ENCODE data around the gene SETD2. TPM values are rescaled to one million over a fixed set of nuclear protein-coding genes. Genes with fewer than 3 reads are reported as not detected.
"Not testable (repeated sequence)": the region's sequence is repeated elsewhere in the genome, so short reads cannot be mapped to it uniquely, and the experiment has no call there.

The SETD2 gene
- total RNA-seq, 1 experiment from 2014 or later = 17.2 TPM

DNA sequence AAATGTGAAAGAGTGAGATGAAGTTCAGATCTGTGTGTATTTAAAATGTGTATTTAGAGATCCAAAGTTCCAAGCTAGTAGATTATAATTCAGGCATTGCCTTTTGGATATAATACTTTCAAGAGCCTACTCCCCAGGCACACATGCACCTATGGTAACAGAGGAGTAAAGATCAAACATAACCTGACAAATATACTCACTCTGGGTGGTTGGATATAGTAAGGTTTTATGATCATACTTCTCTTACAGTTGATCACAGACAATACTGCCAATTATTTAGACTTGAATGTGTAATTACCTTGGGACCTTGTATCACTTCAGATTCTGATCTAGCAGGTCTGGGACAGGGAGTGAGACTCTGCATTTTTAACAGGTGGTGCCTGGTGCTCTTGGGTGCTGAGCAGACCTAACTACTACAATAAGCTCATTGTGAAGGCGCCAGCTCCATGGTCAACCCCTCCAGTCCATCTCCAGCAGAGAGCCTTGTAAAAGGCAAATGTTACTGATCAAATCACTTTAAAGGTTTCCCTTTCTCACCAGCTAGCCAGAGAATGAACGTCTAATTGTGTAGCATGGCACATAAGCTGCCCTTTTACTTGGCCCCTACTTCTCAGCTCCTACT is 128.9 kb downstream of the SETD2 start:
- DNase-seq (ENCODE audit: low read depth) = no peak

DNA sequence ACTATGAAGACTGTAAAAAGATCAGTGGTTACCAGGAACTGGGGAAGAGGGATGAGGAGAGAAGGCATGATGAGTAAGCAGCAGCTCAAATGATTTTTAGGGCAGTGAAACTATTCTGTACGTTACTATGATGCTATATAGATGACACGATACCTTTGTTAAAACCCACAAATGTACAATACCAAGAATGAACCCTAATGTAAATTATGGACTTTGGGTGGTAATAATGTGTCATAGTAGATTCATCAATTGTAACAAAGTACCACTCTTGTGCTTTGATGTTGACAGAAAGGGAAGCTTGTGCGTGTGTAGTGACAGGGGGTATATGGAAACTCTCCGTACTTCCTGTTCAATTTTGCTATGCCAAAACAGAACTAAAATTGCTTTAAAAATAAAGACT is 132.9 kb downstream of the SETD2 start:
- not testable (repeated sequence) for DNase-seq (ENCODE audit: low read depth)

DNA sequence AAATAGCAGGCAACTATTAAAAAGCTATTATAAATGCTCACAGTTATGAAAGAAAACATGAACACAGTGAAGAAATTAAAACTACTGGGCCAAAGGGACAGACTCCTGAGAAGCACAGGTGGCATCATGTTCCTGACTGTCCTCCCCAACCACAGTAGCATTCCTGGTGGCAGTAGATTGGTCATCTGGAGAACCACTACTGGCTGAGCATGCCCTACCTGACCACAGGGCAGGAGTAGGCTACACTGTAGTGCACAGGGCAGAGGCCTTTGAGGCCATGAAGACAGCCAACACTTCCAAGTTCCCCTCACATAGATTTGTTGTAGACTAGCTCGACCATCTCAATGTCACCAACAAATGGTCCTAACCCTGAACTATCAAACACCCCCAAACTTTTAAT is 135.2 kb downstream of the SETD2 start:
- DNase-seq (ENCODE audit: low read depth) = no peak

DNA sequence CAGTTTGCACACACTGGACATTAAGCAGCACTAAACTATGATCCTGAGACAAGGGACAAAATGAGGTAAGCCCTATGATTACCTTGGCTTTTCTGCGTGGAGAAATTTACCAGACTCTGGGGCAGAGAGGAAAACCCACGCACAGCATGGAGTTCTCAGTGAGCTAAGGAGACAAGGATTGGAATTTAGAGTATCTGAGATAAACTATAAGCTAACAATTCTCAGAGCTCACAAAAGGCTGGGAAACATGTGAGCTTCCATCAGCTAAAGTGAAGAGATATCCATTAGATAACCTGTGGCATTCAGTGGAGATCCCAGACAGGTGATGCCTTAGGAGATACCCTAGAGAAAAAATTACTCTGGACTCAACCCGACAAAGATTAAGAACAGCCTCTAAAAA is 135.8 kb downstream of the SETD2 start:
- no peak for DNase-seq (ENCODE audit: low read depth)

DNA sequence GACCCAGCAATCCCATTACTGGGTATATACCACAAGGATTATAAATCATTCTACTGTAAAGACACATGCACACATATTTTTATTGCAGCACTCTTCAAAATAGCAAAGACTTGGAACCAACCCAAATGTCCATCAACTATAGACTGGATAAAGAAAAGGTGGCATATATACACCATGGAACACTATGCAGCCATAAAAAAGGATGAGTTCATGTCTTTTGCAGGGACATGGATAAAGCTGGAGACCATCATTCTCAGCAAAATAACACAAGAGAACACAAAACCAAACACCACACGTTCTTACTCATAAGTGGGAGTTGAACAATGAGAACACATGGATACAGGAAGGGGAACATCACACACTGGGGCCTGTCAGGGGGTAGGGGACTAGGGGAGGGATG is 137.5 kb downstream of the SETD2 start:
- not testable (repeated sequence) for DNase-seq (ENCODE audit: low read depth)

DNA sequence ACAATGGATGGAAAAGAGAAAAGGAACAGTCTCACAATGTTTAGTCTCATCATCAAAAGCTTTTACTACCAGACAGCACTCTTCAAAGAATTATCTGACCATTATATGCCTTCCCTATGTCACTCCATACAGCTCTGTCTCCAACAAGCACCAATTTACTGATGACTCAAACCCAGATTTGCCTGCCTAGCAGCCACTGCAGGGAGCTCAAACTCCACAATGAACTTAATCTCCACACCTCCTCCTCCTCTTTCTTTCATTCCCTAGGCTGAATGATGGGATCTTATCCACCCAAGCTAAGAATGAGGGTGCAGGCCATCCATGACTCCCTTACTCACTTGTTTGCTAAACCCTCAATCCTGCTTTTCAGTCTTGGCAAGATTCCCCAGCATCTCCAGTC is 139.0 kb downstream of the SETD2 start:
- peak; percentile 37 for DNase-seq (ENCODE audit: low read depth)

DNA sequence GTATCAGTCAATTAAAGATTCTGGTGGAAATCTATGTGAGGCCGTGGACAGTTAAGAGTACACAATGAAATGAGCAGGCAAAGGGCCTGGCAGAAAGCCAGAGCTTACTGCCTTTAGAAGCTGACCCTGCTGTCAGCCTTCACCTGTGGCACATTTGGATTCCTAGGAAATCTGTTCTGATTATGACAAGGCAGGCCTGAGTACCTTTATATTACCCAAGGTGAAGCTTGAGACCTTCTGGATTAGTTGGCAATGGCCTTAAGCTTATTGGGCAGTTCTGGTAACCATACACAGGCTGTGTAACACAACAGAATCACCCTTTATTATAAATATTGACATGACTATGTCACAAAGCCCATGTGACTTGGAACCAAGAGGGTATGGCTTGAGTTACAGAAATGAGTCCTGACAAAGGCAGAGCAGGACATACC is 141.3 kb downstream of the SETD2 start:
- DNase-seq (ENCODE audit: low read depth) = no peak

DNA sequence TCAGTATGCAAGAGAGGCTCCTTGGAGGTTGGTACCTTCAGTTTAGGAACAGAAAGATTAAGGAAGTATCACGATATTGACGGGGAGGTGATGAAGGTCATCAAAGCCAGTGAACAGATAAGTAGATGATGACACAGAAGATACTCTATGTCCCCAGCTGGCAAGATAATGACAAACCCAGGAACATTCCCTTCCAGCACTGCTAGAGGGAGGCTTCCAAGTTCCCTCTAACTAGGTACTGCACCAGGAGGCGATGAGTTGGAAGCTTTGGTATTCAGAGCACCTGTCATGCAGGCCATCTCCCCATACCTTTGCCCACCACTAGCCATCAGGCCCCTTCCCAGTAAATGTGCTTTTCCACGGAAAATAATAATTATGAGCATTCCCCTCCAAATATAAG is 143.6 kb downstream of the SETD2 start:
- no peak for DNase-seq (ENCODE audit: low read depth)

DNA sequence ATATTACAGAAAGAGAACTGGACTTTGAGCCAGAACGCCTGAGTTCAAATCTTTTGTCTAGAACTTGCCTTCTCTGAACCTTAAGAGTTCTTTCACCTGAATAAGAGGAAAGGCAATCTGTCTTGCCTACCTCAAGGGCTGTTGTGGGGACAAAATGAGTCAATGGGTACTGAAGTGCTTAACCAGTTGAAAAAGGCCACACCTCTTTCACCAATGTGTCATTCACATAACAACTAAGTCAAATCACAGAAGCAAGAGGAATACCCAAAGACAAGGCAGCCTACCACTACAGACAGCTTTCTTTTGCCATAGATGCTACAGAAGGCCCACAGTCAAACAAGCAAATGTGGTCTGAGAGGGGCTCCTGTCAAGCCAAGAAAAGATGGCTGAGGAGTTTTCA is 144.7 kb downstream of the SETD2 start:
- peak; percentile 47 for DNase-seq (ENCODE audit: low read depth)

DNA sequence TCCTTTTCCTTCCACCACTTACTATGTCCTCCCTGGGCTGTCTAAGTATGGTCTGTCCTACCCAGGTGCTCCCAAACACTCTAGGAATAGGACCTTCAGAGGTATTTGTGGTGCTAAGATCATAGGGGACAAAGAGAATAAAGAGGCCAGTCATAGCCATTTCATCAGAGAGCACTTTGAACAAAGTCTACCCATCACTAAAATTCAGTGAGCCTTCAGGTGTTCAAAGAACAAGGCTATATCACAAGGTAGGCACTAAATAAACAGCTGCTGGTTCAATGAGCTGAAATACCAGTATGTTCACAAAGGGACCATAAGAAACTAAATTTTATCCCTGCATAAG is 145.7 kb downstream of the SETD2 start:
- no peak for DNase-seq (ENCODE audit: low read depth)

DNA sequence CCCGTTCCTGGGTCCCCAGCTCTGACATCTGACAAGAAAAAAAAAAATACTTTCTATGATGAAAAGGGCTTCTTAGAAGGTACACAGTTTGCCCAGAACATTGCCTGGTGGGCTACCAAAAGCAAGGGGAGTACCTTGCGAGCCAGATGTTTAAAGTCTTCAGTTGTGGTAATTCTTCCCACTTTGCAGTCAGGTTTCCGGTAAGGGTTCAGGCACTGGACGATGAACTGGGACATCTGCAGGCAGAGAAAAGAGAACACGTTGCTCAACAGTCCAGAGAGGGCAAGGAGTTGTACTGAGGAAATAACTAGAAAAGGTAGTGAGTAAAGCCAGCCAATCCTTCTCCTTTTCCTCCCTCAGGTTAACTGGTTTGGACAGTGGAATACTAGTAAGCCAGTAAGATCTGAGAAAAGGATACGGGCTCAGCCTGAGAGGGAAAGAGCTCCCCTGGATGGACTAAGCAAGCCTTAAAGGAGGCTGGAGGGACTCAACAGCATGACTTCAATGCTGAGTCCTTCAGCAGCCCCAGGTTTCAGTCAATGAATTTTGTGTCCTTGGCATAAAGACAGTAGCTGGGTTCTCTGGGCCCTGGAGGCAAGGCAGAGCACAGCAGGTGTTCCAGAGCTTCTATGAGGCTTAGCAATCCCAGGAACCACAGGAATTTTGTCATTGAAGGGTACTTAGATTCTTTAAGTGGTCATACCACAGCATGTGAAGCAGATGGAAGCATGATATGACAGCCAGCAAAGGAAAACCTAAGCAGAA is 146.2 kb downstream of the SETD2 start:
- DNase-seq (ENCODE audit: low read depth) = peak; percentile 75

DNA sequence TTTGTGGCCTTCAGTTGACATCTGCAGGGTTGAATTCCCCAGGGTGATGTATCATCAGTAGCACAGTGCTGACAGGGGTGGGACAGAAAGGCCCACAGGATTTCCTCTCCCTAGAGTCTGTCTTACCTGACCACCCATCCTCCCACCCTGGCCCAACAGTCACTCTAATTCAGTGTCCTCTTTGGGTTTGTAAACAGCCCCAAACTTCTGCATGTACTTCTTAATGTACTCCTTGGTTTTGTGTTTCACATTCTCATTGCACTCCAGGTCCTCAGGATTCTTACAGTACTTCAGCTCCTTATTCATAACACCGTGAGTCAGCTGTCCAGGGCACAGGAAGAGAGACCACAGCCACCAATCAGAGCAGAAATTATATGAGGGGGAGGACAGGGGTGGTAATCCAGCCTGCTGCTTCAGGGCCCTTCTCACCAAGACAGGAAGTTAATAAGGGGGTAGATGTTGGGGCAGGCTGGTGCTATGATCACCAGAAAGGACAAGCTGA is 146.9 kb downstream of the SETD2 start:
- peak; percentile 97 for DNase-seq (ENCODE audit: low read depth)

DNA sequence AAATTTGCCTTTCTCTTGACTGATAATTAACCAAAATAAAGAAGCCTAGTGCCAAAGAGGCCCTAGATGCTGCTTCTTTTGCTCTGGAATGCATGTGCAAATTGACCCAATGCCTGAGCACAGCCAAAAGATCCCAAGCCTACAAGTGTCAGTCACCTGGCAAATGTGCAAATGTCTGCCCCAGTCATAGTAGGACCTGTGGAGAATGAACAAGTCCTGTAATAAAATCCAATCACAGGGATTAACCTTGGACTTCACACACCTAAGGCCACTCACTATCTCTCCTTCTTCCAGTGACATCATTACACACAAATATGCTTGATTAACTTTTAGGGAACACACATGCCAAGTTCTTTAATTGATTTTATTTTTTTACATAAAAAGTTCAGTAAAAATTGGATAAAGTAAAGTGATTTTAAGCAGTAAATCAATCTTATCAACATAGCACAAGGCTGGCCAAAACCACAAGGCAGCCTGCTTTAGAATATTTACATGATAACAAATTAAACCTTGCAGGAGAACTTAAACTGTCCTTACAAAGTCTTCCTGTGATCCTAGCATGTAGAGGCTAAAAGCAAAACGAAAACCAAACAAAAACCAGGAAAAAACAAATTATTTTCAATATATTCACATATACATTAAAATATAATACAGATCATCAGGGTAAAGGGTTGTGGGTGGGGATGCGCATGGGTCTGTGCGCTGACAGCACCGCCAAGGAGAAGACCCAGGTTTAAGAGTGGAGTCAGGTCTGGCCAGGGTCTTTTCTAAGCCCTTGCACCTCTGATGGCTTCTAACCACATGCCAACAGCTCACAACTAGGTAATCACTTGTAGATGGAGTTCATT is 147.6 kb downstream of the SETD2 start:
- DNase-seq (ENCODE audit: low read depth) = no peak

DNA sequence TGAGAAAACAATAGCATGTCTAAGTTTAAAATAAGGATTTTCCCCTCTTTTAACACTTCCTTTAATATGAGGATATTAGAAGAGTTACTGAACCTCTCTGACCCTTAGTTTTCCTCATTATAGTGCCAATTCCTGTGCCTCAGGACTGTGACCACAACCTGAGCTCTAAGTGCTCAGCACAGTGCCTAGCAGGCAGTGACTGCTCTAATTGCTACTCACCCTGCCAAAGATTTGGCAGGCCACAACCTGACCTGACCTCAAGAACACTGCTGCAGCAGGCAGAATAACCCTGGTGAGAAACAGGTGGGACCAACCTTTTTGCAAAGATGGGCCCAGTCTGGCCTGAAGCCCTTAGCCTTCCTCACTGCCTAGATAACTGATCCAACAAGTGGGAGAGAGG is 148.8 kb downstream of the SETD2 start:
- DNase-seq (ENCODE audit: low read depth) = no peak

DNA sequence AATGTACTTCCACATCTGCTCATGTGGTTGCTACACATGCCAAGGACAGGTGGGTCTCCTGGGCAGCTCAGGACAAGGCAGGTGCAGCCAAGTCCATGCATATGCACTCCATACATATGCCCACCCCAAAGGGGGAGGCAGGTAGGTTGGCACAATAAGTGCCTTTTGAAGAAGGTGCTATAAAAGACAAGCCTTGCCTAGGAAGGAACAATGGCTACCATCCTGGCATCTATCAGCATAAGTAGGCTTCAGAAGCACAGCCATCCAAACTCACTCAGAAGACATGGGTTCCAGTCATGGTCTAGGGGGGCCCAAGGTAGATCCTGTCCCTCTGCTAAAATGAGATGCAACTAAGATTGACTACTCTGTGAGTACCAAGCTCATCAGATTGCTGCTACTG is 149.9 kb downstream of the SETD2 start:
- DNase-seq (ENCODE audit: low read depth) = no peak

DNA sequence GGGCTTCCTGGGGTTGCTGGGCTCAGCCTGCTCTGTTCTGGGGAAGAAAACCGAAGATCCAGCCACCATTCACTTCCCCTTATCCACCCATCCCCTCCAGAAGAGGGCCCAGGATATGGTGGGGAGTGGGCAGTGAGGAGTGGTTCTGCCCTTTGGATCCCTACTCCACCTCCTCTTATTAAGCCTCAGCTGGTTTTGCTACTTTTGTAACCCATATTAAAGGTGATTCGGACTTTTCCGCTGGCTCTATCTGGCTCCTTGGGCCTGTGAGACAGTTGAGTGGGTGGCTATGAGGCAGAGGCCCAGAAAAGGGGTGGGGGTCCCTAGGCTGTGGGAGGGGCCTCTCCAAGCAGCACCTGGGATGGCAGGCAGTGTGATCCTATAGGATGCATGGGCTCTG is 150.7 kb downstream of the SETD2 start:
- DNase-seq (ENCODE audit: low read depth) = no peak

DNA sequence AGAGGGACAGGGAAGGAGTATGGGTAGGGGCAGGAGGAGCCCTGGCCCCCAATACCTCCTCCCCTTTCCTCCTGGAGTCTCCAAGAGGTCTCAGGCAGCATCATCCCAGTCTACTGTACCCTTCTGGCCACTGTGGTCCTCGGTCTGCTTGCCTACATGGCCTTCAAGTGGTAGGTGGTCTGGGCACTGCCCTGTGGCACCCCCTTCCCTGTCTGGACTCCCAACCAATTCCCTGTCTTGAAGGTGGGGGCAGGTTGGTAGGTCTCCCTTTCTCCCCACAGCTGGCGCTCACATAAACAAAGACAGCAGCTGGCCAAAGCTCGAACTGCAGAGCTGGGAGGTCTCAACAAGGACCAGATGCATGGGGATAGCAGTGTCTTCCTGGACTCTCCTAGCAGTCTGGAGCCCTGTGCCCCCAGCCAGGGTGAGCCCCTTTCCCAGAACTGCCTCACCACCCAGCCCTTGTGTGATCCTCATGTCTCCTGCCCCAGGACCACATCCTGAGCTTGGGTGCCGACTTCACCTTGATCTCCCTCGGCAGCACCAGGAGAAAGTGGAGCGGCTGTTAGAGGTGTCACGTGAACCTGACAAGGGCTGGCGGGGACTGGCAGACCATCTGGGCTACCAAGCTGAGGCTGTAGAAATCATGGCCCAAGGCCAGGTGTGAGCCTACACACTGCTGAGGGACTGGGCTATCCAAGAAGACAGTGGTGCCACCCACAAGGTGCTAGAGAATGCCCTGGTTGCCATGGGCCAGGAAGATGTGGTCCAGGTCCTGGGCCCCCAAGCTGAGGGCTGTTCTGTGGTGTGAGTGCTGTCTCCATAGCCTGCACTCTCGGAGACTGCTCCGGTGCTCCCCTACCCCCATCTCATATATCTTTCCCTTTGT is 151.3 kb downstream of the SETD2 start:
- no peak for DNase-seq (ENCODE audit: low read depth)

DNA sequence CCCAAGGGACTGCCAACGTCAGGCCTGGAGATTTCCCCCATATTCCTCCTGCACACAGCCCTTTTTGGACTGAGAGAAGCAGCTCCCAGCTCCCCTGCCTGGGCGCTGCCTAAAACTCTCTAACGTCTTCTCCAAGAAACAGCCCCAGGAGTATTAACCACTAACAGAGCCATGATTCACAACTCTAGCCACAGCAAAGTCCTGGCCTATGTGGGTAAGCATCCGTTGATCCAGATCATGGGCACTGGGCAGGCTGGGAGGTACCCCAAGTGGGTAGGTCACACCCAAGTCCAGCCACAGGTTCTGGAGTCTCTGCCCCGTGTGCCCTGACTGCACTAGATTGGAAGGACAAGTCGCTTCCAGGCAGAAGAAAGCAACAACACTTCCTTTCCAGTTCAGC is 152.5 kb downstream of the SETD2 start:
- no peak for DNase-seq (ENCODE audit: low read depth)

DNA sequence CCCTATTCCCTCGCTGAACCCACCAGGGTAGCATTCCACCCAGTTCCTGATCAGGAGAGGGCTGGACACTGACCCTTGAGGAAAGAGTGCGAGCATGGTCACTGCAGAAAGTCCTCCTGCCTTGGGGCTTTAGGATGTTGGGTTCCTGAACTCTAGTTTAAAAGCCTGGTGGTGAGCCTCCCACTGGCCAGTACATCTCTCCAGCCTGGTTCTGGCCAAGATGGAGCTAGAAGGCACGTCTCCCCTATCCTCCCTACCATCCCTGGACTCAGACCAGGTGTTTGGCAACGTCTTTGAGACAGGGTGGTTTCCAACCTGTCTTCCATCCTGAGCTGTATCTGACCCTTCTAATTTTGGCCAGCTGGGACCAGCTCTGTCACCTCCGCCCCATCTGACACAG is 153.0 kb downstream of the SETD2 start:
- no peak for DNase-seq (ENCODE audit: low read depth)

DNA sequence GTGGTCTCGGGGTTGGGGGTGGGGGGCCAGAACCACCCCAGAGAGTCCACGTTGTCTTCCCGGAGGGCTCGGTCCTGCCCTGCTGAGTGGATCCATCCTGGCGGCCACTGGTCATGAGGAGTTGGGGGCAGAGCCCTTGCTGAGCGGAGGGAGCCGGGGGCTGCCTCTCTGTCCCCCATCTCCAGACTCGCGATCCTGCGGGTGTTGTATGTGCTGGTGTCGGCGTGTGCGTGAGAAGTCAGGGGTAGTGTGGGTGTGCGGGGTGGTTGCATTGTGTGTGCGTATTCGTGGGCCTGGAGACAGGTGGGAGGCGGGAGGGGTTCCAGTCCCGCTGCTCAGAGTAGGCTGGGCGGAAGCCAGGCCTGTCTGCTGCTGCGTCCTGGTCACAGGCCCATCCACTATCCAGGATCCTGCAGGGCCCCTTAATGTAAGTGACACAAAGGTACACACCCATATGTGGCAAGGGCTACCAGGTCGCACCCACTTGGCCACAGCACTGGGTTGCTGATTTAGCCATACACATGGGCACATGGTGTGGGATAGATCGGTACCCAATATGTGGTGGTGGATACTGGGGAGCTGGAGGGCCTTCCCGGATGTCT is 153.7 kb downstream of the SETD2 start:
- no peak for DNase-seq (ENCODE audit: low read depth)

All from HT1080 (cell line).